ENCODE measurements around the gene SUV39H1.
"Not testable (repeated sequence)": the region's sequence is repeated elsewhere in the genome, so short reads cannot be mapped to it uniquely, and the experiment has no call there.

Gene SUV39H1

DNA sequence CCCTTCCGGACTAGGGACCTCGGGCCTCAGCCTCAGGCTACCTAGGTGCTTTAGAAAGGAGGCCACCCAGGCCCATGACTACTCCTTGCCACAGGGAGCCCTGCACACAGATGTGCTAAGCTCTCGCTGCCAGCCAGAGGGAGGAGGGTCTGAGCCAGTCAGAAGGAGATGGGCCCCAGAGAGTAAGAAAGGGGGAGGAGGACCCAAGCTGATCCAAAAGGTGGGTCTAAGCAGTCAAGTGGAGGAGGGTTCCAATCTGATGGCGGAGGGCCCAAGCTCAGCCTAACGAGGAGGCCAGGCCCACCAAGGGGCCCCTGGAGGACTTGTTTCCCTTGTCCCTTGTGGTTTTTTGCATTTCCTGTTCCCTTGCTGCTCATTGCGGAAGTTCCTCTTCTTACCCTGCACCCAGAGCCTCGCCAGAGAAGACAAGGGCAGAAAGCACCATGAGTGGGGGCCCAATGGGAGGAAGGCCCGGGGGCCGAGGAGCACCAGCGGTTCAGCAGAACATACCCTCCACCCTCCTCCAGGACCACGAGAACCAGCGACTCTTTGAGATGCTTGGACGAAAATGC, 13.0 kb upstream of the SUV39H1 start, which contains the start of gene WAS:
Gene WAS, plus strand, starts transcription at position 389 of the 572 bp plus-strand sequence. Its CDS starts 55 bp downstream, at position 444.
- Histone ChIP-seq H3K36me3 (ENCODE audit: control insufficient read depth in 4 of 4, insufficient read depth in 4 of 4, low read length in 3 of 4) (peaks cover 2 to 27% (median 15%) of the 10 kb centered on the region in 4 experiments), H3K4me1 (ENCODE audit: control extremely low read depth in 1 of 4, control insufficient read depth in 4 of 4, insufficient read depth in 4 of 4, low read length in 3 of 4) (peaks cover 4 to 47% (median 36%) of the 10 kb centered on the region in 4 experiments), H3K4me3 (ENCODE audit: control insufficient read depth in 1 of 7, extremely low read depth in 1 of 7, insufficient read depth in 4 of 7, low read depth in 2 of 7, low read length in 6 of 7) (peak within 1 kb of the TSS; percentile 31 to 83 (median 63)), H3K9me3 (ENCODE audit: control extremely low read depth in 1 of 5, control insufficient read depth in 4 of 5, insufficient read depth in 2 of 5, low read depth in 1 of 5, low read length in 4 of 5) (no peaks in the 10 kb centered on the region), H3K27ac (ENCODE audit: insufficient read depth in 1 of 2, low read depth in 1 of 2, low read length in 2 of 2, poor library complexity in 1 of 2, severe bottlenecking in 2 of 2) (peak within 1 kb of the TSS; percentile 61 to 74), H3K27me3 (replicated peaks in 2 of 5; ENCODE audit: control insufficient read depth in 4 of 5, insufficient read depth in 5 of 5, low read length in 4 of 5) (no peaks in the 10 kb centered on the region)
- CTCF ChIA-PET, result interaction anchor here (1.3 to 1.6 kb wide), 2 partner anchors 9 to 12 kb away, joined by 4 to 6 read pairs; no protein-coding TSS in a partner anchor
- peak; percentile 54 to 84 (median 74) for DNase-seq
- WGBS (ENCODE audit: insufficient coverage), result 27% methylated on average over 11 of the region's 13 CpGs
- POLR2A ChIA-PET, result interaction anchor here (0.7 kb wide), 1 partner anchor 116 kb away, joined by 4 read pairs; no protein-coding TSS in a partner anchor

DNA sequence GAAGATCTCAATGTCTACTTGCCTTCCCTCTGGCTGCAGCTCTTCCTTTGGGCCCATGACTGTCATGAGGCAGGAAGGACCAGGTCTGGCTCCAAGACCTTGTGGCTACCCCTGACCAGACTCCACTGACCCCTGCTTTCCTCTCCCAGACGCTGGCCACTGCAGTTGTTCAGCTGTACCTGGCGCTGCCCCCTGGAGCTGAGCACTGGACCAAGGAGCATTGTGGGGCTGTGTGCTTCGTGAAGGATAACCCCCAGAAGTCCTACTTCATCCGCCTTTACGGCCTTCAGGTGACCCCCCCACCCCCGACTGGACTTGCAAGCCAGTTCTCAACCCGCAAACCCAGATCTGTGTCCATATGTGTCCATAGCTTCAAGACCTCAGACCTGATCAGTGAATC, 12.4 kb upstream of the SUV39H1 start:
- ChIA-PET POLR2A (no interaction called here), CTCF (interaction anchor here (1.6 kb wide), 1 partner anchor 9 kb away, joined by 6 read pairs; no protein-coding TSS in a partner anchor)
- 65% methylated on average over 7 of the region's 7 CpGs for WGBS (ENCODE audit: insufficient coverage)
- Histone ChIP-seq H3K36me3 (ENCODE audit: control insufficient read depth in 4 of 4, insufficient read depth in 4 of 4, low read length in 3 of 4) (peaks cover 2 to 30% (median 17%) of the 10 kb centered on the region in 4 experiments), H3K4me3 (ENCODE audit: control insufficient read depth in 1 of 7, extremely low read depth in 1 of 7, insufficient read depth in 4 of 7, low read depth in 2 of 7, low read length in 6 of 7) (peak overlapping the region; percentile 31 to 83 (median 63)), H3K9me3 (ENCODE audit: control extremely low read depth in 1 of 5, control insufficient read depth in 4 of 5, insufficient read depth in 2 of 5, low read depth in 1 of 5, low read length in 4 of 5) (no peaks in the 10 kb centered on the region), H3K27ac (ENCODE audit: insufficient read depth in 1 of 2, low read depth in 1 of 2, low read length in 2 of 2, poor library complexity in 1 of 2, severe bottlenecking in 2 of 2) (peak overlapping the region in 1 of 2 experiments; percentile 74), H3K27me3 (replicated peaks in 2 of 5; ENCODE audit: control insufficient read depth in 4 of 5, insufficient read depth in 5 of 5, low read length in 4 of 5) (peaks cover 0 to 2% (median 0%) of the 10 kb centered on the region in 5 experiments), H3K4me1 (ENCODE audit: control extremely low read depth in 1 of 4, control insufficient read depth in 4 of 4, insufficient read depth in 4 of 4, low read length in 3 of 4) (peaks cover 4 to 46% (median 36%) of the 10 kb centered on the region in 4 experiments)
- no peak for DNase-seq

DNA sequence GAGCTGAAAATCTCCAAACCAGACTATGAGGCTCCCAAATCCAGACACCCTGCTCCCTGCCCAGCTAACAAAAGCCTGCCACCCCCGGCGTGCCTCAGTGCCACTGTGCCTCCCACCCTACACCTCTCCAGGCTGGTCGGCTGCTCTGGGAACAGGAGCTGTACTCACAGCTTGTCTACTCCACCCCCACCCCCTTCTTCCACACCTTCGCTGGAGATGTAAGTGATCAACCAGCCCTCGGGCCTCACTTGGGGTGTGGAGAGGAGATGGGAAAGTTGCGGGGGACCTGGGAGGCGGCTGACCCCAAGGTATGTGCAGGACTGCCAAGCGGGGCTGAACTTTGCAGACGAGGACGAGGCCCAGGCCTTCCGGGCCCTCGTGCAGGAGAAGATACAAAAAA, 11.1 kb upstream of the SUV39H1 start:
- WGBS (ENCODE audit: insufficient coverage), result 86% methylated on average over 9 of the region's 12 CpGs
- ChIA-PET POLR2A (no interaction called here), CTCF (no interaction called here)
- no peaks in the 10 kb centered on the region for H3K9me3 ChIP-seq (ENCODE audit: control extremely low read depth in 1 of 5, control insufficient read depth in 4 of 5, insufficient read depth in 2 of 5, low read depth in 1 of 5, low read length in 4 of 5)
- no peak for DNase-seq
- peaks cover 0 to 4% (median 0%) of the 10 kb centered on the region in 5 experiments for H3K27me3 ChIP-seq (replicated peaks in 2 of 5; ENCODE audit: control insufficient read depth in 4 of 5, insufficient read depth in 5 of 5, low read length in 4 of 5)
- H3K36me3 ChIP-seq (ENCODE audit: control insufficient read depth in 4 of 4, insufficient read depth in 4 of 4, low read length in 3 of 4), result peaks cover 2 to 32% (median 19%) of the 10 kb centered on the region in 4 experiments
- no peak overlapping the region for H3K27ac ChIP-seq (ENCODE audit: insufficient read depth in 1 of 2, low read depth in 1 of 2, low read length in 2 of 2, poor library complexity in 1 of 2, severe bottlenecking in 2 of 2)
- H3K4me1 ChIP-seq (ENCODE audit: control extremely low read depth in 1 of 4, control insufficient read depth in 4 of 4, insufficient read depth in 4 of 4, low read length in 3 of 4), result peaks cover 4 to 44% (median 34%) of the 10 kb centered on the region in 4 experiments
- H3K4me3 ChIP-seq (ENCODE audit: control insufficient read depth in 1 of 7, extremely low read depth in 1 of 7, insufficient read depth in 4 of 7, low read depth in 2 of 7, low read length in 6 of 7), result no peak overlapping the region

DNA sequence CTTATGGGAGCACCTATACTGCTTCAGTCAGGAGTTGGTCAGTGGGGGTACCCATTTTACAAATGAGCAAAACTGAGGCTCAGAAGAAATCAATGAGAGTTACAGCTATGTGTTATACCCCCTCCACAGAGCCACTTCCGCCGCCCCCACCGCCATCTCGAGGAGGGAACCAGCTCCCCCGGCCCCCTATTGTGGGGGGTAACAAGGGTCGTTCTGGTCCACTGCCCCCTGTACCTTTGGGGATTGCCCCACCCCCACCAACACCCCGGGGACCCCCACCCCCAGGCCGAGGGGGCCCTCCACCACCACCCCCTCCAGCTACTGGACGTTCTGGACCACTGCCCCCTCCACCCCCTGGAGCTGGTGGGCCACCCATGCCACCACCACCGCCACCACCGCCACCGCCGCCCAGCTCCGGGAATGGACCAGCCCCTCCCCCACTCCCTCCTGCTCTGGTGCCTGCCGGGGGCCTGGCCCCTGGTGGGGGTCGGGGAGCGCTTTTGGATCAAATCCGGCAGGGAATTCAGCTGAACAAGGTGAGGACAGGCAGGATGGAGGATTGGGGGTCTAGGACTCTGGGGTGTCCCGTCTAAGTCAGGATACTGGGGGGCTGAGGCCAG, 7.9 kb upstream of the SUV39H1 start:
- ChIA-PET CTCF (no interaction called here), POLR2A (no interaction called here)
- no peak for DNase-seq
- H3K9me3 ChIP-seq (ENCODE audit: control extremely low read depth in 1 of 5, control insufficient read depth in 4 of 5, insufficient read depth in 2 of 5, low read depth in 1 of 5, low read length in 4 of 5), result no peaks in the 10 kb centered on the region
- H3K4me3 ChIP-seq (ENCODE audit: control insufficient read depth in 1 of 7, extremely low read depth in 1 of 7, insufficient read depth in 4 of 7, low read depth in 2 of 7, low read length in 6 of 7), result no peak overlapping the region
- 97% methylated on average over 2 of the region's 19 CpGs for WGBS (ENCODE audit: insufficient coverage)
- H3K27me3 ChIP-seq (replicated peaks in 2 of 5; ENCODE audit: control insufficient read depth in 4 of 5, insufficient read depth in 5 of 5, low read length in 4 of 5), result peaks cover 0 to 4% (median 0%) of the 10 kb centered on the region in 5 experiments
- no peak overlapping the region for H3K27ac ChIP-seq (ENCODE audit: insufficient read depth in 1 of 2, low read depth in 1 of 2, low read length in 2 of 2, poor library complexity in 1 of 2, severe bottlenecking in 2 of 2)
- peaks cover 4 to 23% (median 12%) of the 10 kb centered on the region in 4 experiments for H3K4me1 ChIP-seq (ENCODE audit: control extremely low read depth in 1 of 4, control insufficient read depth in 4 of 4, insufficient read depth in 4 of 4, low read length in 3 of 4)
- H3K36me3 ChIP-seq (ENCODE audit: control insufficient read depth in 4 of 4, insufficient read depth in 4 of 4, low read length in 3 of 4), result peaks cover 2 to 36% (median 19%) of the 10 kb centered on the region in 4 experiments

DNA sequence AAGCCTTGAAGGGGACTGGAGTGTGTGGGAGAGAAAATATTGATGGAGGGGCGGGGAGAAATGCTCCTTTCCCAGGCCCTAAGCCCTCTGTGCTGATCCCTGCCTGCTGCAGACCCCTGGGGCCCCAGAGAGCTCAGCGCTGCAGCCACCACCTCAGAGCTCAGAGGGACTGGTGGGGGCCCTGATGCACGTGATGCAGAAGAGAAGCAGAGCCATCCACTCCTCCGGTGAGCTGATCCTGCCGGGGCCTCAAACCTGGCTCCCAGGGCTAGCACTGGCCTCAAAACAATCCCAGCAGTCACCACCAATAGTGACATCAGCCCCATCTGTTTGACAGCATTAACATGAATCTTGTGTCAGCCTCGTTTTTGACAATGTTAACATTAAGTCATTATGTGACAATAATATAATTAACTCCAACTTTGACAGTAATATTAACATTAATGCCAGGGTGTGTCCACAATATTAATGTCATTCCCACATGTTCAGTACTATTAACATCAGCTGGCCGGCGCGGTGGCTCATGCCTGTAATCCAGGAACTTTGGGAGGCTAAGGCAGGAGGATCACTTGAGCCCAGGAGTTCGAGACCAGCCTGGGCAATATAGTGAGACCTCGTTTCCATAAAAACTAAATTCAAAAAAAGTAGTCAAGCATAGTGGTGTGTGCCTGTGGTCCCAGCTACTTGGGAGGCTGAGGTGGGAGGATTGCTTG, 7.2 kb upstream of the SUV39H1 start:
- H3K36me3 ChIP-seq (ENCODE audit: control insufficient read depth in 4 of 4, insufficient read depth in 4 of 4, low read length in 3 of 4), result peaks cover 2 to 36% (median 19%) of the 10 kb centered on the region in 4 experiments
- no peak overlapping the region for H3K27ac ChIP-seq (ENCODE audit: insufficient read depth in 1 of 2, low read depth in 1 of 2, low read length in 2 of 2, poor library complexity in 1 of 2, severe bottlenecking in 2 of 2)
- H3K27me3 ChIP-seq (replicated peaks in 2 of 5; ENCODE audit: control insufficient read depth in 4 of 5, insufficient read depth in 5 of 5, low read length in 4 of 5), result peaks cover 0 to 4% (median 0%) of the 10 kb centered on the region in 5 experiments
- no peak for DNase-seq
- CTCF ChIA-PET, result no interaction called here
- WGBS (ENCODE audit: insufficient coverage), result 76% methylated on average over 9 of the region's 11 CpGs
- peaks cover 2 to 17% (median 7%) of the 10 kb centered on the region in 4 experiments for H3K4me1 ChIP-seq (ENCODE audit: control extremely low read depth in 1 of 4, control insufficient read depth in 4 of 4, insufficient read depth in 4 of 4, low read length in 3 of 4)
- POLR2A ChIA-PET, result no interaction called here
- no peak overlapping the region for H3K4me3 ChIP-seq (ENCODE audit: control insufficient read depth in 1 of 7, extremely low read depth in 1 of 7, insufficient read depth in 4 of 7, low read depth in 2 of 7, low read length in 6 of 7)
- H3K9me3 ChIP-seq (ENCODE audit: control extremely low read depth in 1 of 5, control insufficient read depth in 4 of 5, insufficient read depth in 2 of 5, low read depth in 1 of 5, low read length in 4 of 5), result no peaks in the 10 kb centered on the region

DNA sequence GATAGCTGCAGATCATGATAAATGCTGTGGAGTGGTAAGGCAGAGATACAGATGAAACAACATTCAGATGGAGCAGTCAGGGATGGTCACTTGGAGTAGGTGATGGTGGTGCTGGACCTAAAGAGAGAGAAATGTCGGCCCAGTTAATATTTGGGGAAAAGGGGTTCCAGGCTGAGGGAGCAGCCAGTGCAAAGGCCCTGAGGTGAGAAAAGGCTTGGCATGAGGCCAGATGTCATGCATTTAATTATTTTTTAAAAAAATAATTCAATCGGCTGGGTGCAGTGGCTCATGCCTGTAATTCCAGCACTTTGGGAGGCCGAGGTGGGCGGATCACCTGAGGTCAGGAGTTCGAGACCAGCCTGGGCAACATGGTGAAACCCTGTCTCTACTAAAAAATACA, 4.8 kb upstream of the SUV39H1 start:
- H3K27ac ChIP-seq (ENCODE audit: insufficient read depth in 1 of 2, low read depth in 1 of 2, low read length in 2 of 2, poor library complexity in 1 of 2, severe bottlenecking in 2 of 2); H3K9me3 ChIP-seq (ENCODE audit: control extremely low read depth in 1 of 5, control insufficient read depth in 4 of 5, insufficient read depth in 2 of 5, low read depth in 1 of 5, low read length in 4 of 5); POLR2A ChIA-PET; H3K27me3 ChIP-seq (replicated peaks in 2 of 5; ENCODE audit: control insufficient read depth in 4 of 5, insufficient read depth in 5 of 5, low read length in 4 of 5); H3K4me3 ChIP-seq (ENCODE audit: control insufficient read depth in 1 of 7, extremely low read depth in 1 of 7, insufficient read depth in 4 of 7, low read depth in 2 of 7, low read length in 6 of 7); DNase-seq: not testable (repeated sequence)
- H3K4me1 ChIP-seq (ENCODE audit: control extremely low read depth in 1 of 4, control insufficient read depth in 4 of 4, insufficient read depth in 4 of 4, low read length in 3 of 4), result peaks cover 2 to 16% (median 12%) of the 10 kb centered on the region in 4 experiments
- CTCF ChIA-PET, result interaction anchor here (1.6 kb wide), 1 partner anchor 8 kb away, joined by 6 read pairs; the partner anchor contains the start of gene WAS
- WGBS (ENCODE audit: insufficient coverage), result no CpG with 5 or more reads among the region's 5 CpGs
- peaks cover 0 to 27% (median 14%) of the 10 kb centered on the region in 4 experiments for H3K36me3 ChIP-seq (ENCODE audit: control insufficient read depth in 4 of 4, insufficient read depth in 4 of 4, low read length in 3 of 4)
